Stimulated activated CD8-positive, alpha-beta memory T cell treated with anti-CD3 and anti-CD28 coated beads, Interleukin-12 subunit alpha, Interleukin-12 subunit beta, amount 100 ng/mL, for 1 hour (primary cell): ENCODE results near the gene HEATR5B.
A peak's percentile ranks its signal among the peaks of the same experiment; 100 is the strongest.

Experiments
- DNase-seq: peaks from one replicate; pipeline ENCODE4 v3.0.0-alpha.2; 2020; ENCODE audit warnings: low read depth

The HEATR5B gene

DNA sequence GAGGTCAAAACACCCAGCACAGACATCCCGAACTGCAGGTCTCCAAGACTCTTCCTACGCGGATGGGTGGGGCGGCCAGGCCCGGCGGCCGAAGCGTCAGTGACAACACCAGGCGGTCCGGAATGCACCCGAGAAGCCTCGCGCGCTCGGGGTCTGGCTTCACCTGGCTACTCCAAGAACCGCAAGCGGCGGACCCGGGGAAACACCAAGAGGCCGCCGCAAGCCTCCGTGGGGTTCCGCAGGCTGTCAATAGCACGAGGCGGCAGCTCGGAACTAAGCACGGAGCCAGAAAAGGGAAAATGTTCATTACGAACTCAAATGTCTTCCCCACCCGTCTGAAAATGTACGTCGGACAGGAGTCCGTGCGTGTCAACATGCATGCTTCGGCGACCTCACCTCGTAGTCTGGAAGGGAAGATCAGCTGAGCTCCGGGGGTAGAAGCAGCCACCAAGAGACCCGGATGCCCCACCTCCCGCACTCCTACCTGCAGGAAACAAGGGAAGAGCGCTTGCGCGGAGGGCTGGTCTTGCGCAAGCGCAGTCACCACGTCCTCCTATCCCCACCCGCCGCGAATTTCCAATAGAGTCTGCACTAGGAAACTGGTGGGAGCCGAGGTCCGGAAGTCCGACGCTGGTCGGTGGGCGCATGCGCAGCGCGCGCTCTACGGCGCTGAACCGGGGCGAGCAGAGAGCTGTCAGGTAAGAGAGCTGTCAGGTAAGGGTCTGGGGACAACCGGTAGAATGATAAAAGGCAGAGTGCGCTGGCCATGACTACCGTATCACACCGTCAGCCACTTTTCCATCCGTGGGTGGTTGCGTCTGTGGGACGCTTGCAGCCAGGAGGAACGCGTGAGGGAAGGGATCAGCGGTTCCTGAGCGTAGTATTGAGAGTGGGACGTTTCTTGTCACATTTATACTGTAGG is at the start of gene HEATR5B, which contains the start of gene GPATCH11:
Gene HEATR5B (minus strand): TSS at position 500 of the 922 bp plus-strand sequence. CDS start 958 bp downstream, outside the sequence.
Gene GPATCH11 (plus strand): TSS at position 646 of the 922 bp plus-strand sequence. CDS start 3,864 bp downstream, outside the sequence.
- DNase-seq, result peak; percentile 87

DNA sequence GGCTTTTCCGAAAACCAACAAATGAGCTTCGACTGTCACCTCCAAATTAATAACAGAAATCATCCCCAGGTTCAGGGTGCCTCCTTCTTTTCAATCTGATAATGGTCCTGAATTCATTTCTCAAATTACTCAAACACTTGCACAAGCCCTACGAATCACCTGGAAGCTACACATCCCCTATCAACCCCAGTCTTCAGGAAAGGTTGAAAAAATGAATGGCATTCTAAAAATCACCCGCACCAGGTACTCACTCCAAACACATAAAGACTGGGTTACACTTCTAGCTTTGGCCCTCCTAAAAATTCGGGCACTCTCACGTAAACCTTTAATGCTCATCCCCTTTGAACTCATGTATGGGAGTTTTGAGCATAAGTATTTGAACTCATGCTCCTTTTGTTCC is 48.7 kb upstream of the HEATR5B start:
- no peak for DNase-seq

DNA sequence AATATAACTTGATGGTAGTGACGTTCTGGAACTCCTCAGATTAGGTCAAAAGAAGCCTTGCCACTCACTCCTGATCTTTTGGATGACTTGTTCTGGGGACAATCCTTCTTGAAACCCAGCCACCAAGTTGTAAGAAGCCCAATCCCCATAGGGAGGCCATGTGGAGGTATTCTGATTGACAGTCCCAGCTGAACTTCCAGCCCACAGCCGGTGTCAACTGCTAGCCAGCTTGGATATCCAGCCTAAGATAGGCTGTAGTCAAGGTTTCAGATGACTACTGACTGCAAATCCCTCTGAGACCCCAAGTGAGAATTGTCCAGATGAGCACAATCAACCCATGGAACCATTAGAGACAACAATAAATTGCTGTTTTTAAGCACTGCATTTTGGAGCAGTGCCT is 41.2 kb upstream of the HEATR5B start:
- no peak for DNase-seq

DNA sequence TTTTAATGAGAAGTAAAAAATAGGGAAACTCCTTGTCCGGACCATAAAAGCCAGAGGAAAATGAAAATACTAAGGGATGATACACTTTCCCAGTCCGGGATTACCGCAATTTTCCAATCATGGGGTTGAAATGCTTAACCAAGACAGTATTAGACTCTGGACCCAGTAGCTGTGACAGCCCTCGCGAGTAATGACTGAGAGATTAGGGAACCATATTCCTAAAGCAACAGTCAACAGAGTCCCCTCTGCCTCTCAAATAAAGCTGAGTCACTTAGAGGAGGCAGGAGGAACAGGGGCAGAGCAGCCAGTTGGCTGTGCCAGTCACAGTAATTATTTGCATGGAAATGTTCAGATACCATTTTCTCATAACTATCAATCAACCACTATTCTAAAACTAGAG is 35.0 kb upstream of the HEATR5B start:
- DNase-seq, result no peak

DNA sequence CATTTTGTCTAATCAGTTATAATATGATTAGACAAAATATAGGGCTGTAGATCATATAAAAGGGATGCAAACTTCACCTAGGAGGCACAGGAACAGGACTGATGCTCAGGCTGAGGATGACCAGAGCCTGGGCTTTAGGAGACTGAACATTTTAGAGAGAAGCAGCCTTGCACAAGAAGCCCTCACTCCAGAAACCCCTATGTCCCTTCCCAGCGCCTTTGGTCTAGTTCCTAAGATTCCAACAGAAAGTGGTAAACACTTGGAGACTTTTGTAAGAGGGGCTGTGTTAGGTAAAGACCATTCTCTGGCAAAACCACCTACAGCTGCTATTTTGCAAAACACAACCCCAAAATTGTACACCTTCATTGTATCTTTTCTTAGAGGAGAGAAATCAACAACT is 33.4 kb upstream of the HEATR5B start:
- no peak for DNase-seq

DNA sequence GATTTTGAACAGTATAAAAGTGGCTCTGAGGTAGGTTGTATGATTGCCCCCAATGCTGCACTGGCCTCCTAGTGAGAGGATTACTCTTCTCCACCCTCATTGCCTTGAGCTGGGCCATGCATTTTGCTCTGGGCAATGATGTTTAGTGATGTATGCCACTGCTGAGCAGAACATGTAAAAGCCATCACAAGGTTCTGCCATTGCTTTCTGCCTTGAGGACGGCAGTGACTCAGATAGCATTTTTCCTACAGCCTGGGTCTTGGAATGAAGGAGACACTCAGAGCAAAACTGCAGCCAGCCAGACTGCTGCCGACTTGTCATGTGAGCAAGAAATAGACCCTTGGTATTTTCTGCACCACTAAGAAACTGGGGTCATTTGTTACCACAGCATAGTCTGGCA is 27.8 kb upstream of the HEATR5B start:
- no peak for DNase-seq

DNA sequence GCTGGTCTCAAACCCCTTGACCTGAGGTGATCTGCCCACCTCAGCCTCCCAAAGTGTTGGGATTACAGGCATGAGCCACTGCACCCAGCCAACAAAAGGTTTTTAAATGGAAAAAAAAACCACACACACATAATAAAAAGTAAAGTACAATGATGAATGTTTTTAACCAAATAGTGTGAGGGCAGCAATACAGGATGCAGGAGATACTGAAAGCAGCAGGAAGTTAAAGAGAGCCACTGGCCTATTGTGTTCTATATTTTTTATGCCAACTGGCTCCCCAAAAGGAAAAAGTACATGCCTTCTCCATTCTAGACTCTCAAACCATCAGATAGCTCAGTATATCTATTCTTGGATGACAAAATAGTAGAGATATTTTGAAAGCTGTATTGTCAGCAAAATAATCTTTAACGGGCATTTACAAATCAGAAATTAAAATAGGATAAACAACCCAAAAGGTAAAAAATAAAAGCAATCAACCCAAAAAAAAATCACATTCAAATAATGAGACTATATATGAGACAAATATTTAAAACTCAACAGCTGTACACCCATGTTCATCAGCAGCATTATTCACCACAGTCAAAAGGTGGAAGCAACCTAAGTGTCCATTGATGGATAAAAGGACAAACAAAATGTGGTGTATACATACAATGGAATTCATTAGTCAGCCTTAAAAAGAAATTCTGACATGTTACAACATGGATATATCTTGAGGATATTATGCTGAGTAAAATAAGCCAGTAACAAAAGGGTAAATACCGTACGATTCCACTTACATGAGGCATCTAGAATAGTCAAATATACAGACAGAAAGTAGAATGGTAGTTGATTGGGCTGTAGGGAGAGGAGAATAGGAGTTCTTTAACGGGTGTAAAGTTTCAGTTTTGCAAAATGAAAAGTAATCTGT is 26.4 kb upstream of the HEATR5B start:
- no peak for DNase-seq

DNA sequence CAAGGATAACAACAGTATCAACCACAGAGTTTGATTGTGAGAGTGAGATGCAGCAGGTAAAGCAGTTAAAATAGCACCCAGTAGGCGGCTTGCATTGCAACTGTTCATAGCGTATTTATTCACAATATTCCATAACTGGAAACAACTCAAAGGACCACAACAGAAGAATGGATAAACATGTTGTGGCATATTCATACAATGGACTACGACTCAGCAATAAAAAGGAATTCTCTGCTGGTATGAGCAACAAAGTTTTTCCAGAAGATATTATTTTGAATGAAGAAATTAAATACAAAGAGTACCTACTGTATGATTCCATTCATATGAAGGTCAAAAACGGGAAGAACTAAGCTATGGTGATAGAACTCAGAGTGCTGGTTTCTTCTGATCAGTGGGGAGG is 25.4 kb upstream of the HEATR5B start:
- no peak for DNase-seq

DNA sequence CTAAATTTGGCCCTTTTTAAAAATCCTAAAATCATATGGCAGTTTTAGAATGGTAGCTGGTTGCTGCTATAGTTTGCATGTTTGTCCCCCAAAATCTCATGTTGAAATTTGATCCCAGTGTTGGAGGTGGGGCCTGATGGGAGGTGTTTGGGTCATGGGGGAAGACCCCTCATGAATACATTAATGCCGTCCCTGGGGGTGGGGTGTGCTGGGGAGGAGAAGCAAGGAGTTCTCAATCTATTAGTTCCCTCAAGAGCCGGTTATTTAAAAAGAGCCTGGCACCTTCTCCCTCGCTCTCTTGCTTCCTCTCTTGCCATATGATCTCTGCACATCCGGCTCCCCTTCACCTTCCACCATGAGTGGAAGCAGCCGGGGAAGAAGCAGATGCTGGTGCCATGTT is 21.0 kb upstream of the HEATR5B start:
- DNase-seq, result no peak

DNA sequence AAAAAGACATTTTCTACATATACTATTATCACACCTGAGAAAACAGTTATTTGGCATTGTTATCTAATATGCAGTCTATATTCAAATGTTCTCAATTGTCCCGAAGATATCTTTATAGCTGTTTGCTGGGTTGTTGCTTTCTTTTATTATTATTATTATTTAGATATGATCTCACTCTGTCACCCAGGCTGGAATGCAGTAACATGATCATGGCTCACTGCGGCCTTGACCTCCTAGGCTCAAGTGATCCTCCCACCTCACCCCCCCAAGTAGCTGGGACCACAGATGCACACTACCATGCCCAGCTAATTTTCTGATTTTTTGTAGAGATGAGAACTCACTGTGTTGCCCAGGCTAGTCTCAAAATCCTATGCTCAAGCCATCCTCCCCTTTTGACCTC is 20.0 kb upstream of the HEATR5B start:
- no peak for DNase-seq

DNA sequence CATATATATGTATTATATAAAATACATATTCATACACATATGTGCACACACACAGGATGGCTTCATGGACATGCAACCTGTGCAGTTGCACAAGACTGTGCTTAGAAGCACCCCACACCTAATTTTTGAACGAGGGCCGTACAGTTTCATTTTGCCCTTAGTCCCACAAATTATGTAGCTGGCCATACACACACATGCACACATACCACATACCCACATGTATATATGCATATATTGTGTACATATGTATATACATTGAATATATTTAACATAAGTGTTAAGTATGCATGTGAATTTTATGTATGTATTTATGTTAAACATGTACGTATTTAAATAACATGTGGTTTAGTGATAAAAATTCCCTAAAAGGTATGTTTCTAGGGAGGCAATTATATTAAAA is 18.4 kb upstream of the HEATR5B start:
- no peak for DNase-seq

DNA sequence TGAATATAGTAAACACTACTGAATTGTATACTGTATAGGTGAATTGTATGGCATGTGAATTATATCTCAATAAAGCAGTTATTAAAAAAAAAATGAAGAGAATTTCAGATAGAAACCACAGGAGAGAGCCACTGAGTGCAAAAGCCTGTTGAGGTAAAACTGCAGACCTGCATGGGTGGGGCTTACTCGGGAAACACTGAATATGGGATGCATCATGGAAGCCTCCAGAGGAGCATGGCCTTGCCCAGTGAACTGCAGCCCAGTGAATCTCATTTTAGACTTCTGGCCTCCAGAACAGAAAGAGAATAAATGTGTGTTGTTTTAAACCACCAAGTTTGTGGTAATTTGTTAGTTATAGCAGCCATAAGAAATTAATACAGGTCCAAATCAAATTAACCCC is 15.9 kb upstream of the HEATR5B start:
- no peak for DNase-seq

DNA sequence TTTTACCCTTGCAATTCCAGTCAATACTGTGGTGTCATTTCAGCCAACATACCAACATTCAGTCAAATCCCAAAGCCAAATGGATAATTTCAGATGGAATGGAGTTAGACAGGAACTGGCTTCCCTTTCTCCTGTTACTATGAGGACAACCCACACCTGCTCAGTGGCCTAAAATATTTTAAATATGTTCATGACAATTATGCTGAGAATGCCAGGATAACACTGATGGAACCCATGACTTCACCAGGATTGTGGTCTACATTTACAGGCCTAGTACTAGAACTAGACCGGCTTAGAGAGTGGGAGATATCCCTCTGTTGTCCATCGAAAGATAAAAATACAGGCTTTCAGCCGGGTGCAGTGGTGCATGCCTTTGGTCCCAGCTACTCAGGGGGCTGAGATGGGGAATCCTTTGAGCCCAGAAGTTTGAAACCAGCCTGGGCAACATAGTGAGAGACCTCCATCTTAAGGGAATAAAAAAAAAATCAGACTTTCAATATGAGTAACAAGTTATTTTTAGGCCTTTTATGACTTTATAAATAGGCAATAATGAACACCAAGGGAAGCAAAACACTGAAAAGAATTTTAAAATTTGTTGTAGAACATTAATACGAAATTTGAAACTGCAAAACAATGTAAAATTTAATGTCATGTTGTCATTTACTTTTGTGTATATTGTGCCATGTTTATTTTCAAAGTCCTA is 14.4 kb upstream of the HEATR5B start:
- DNase-seq, result no peak

DNA sequence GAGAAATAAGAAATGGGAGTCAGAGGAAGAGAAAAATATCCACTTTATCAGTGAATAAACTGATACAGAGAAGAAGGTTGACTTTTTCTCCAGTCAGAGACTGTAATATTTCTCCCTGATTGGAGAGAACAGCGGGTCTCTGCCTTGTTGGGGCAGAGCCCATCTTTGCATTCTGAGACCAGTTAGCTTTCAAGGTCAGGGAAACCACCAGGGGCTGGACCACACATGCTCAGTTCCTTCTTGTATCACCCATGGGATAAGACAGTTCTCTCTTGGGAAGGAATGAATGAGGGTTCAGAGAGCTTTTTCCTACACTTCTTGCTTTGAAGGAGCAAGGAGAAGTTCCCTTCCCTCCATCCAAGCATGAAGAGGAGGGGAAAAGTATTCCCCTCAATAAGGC is 12.4 kb upstream of the HEATR5B start:
- no peak for DNase-seq

DNA sequence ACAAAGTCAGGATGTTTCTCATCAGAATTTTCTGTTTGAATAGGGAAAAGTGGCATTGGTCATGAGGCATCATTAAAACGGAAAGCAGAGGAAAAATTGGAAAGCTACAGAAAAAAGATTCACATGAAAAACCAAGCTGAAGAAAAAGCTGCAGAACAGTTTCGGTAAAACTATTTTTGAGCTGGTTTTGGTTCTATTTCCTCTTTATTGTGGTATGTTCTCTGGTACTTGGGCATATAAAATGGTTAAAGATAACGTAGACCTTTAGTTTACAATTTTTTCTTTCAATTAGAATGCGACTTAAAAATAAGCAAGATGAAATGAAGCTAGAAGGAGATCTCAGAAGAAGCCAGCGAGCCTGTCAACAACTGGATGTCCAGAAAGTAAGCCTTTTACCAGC is 7.7 kb upstream of the HEATR5B start:
- DNase-seq, result no peak

DNA sequence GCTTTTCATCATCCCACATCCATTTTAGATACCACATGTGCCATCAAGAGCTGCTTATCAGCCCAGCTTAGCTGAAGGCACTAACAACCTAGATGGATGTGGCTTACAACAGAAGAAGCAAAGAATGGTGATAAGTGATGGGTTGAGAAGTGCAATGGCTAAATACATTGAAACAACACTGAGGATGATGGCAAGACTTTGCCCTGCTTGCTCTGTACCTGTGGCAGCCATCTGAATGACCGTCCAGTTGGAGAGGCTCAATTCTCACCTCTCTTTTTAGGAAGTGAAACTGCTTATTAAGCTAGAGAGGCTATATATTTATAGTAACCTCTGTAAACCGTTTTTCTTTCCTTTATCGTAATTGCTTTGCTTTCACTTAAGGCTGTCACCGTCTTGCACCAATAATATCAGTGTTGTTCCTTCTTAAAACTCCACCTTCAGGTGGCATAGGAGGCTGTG is 5.9 kb upstream of the HEATR5B start:
- DNase-seq, result no peak

DNA sequence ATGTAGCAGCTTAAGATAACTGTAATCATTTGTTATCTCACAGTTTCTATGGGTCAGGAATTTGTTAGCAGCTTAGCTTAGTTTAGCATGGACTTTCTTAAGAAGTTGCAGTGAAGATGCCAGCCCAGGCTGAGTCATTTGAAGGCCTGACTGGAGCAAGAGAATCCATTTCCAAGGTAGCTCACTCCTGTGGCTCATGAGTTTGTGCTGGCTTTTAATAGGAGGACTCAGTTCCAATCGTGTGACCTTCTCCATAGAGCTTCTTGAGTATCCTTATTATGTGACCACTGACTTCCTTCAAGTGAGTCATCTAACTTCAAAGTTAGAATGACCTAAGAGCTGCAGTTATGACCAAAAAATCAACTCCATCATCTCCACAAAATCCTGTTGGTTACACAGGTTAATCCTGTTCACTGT is 1.6 kb upstream of the HEATR5B start:
- no peak for DNase-seq

DNA sequence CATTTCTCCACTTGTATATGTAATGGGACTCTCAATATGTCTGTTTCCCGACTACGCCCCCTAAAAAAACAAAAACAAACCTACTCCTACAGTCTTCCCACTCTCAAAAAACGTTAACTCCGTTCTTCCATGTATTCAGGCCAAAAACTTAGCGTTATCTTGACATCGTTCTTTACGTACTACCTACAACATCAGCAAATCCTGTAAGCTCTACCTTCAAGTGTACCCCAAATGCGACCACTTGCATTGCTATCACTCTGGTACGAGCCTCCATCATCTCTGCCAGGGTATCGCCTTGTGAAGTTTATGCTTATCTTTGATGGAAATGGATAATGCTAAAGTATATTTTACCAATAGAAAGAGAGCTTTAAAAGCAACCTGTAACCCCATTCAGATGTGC is 625 bp upstream of the HEATR5B start:
- no peak for DNase-seq

DNA sequence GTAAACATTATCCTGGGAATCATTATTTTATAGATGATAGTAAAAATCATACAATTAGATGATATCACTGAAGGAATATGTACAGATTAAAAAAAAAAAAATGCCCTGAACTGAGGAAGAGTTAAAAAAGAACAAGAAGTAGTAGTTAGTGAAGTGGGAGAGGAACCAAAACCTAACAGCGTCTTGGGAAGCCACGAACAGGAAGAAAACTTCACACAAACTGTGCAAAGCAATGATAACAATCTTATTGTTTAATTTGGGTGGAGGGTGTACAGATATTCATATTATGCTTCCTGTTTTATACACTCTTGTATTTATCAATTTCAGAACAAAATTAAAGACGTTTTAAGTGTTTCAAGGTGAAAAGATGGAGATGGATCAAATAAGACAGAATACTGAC is 3.5 kb downstream of the HEATR5B start:
- no peak for DNase-seq

DNA sequence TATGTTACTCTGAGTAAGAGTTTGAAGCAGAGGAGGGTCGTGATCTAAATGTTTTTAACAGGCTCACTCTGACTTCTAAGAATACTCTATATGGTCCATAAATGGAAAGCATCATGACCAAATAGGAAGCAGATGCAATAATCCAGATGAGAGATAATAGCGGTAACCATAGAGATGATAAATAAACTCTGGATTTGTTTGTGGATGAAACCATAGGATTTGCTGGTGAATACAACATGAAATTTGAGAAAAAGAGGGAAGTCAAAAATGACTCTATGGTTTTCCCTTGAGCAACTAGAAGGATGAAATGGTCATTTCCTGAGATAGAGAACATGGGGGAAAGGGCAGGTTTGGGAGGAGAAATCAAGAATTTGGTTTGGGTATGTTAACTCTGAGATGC is 3.9 kb downstream of the HEATR5B start:
- no peak for DNase-seq

DNA sequence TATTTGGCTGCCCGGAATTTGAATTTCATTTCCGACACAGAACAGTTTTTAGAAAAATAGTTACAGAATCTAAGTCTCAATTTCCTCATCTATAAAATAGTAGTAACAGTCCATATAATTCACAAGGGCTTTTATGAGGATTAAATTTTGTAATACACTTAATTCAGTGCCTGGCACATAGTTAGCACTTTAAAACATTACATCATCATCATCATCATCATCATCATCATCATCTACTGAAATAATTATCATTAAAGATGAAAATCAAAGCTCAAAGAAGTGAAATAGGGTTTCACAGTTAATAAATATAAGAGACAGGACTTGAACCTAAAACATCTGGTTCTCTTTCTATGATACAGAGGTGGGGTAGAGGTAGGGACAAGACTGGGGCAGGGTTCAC is 13.2 kb downstream of the HEATR5B start:
- no peak for DNase-seq

DNA sequence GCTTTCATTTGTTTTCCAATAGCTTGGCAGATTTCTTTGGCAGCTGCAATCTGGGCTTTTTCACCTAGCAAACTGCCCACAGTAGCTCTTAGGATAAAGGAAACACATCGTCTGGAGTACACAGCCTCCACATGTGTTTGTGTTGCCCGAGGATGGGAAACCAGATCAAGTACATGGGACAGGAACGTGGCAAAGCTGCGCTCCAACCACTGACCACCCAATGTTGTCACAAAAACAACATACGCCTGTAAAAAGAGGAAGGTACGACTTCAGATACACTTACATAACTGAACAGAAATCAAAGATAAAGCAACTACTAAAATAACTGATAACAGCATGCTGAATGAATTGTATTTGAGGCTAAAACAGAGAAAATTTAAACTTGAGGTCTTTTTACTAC is 15.5 kb downstream of the HEATR5B start:
- no peak for DNase-seq
